Colon (tissue), 2 donors: ENCODE results near the gene P4HB.

ENCODE experiments used
- FAIRE-seq: peaks from 2 replicates; lab custom pipeline; 2012; peaks lifted over from hg19 to GRCh38; lab: Jason Lieb, UNC
- donor health status: control.
- donor health status: control.

The P4HB gene

GRCh38 chr17:81831563-81831956 lies 28.8 kb downstream of the P4HB start:
- no peak for FAIRE-seq

DNA sequence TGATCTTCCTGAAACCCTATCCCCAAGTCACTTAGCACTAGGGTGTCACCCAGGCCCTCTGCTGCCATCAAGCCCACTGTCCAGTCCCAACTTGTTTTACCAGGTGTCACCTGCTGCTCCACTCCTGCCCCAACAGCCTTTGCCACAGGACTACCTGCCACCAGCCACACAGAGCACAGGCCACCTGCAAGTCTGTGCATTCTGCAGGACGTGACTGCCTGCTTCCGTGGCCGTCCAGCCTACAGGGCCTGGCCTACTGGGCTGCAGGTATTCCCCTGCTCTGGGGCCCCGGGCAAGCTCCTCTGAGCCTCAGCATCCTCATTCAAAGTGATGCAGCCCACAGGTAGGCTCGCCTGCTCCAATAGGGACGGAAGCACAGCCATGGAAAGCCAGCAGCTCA lies 30.5 kb downstream of the P4HB start:
- no peak for FAIRE-seq

- no peak for FAIRE-seq
Measured at GRCh38 chr17:81828656-81829055, 31.7 kb downstream of the P4HB start.

DNA sequence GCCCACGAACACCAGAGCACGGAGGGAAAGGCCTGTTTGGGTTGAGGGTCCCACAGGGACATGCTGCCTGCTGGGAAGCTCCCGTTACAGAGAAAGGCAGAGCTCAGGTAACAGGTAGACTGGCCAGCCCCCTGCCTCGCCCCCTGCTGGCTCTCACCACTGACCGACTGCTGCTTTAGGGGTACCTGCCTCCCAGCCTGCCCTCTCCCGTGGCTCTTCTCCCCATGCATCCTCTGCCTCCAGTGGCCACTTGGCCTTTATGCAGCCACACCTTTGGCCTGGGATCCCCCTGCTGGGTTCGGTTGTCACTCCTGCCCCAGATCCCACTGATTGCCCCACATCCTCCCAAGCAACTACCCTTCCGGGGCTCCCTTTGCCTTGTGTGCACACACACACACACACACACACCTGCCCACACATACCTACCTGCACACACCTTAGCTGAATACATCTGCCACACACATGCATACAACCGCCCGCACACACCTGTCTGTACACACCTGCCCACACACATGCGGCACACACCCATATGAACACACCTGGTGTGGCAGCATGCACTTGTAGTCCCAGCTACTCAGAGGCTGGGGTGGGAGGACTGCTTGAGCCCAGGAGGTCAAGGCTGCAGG lies 34.4 kb downstream of the P4HB start:
- FAIRE-seq = no peak

DNA sequence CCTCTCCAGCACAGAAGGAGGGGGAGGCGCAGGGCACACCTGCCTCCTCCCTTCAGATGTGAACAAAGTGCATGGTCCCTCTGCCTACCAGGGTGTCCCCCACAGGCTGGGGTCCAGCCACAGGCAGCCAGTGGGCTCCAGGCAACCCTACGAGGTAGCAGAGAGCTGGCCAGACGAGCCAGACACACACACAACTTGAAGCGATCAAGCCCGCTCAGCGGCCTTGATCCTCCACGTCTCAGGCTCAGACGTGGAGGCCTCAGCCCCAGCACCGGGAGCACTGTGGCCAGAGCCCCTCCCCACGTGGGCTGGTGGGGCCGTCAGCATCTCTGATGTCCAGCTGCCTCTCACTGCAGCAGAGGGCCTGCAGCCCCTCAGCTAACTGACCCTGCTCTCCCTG lies 35.7 kb downstream of the P4HB start:
- FAIRE-seq = no peak

DNA sequence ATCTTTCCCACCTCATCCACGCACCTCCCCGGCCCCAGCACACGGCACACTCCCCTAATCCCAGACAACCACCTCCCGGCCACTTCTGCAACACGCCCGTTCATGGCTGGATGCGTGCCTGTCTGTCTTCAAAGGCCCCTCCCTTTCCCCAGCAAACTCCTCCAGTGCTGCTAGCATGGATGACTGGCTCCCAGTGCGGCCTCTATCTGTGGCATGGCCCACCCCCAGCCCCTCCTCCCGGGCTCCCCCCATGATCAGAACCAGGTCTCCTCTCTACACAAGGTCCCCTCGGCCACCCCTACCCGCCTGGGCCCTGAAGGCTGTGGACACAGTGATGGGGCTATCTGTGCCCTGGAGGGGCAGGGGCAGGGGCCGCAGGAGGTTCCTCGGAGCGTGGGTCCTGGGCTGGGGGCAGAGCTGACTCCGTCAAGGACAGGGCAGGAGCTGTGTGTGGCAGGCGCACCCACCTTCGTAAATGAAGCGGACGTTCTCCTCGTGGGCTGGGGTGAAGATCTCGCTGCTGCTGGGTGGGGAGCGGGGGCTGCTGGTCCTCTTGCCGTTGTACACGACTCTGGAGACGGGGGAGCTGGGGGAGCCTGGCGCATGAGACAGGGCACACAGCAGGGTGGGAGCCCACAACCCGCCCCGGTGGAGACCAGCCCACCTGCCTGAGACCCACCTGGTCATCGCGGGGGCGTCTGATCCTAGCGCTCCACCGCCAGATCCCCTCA lies 36.4 kb downstream of the P4HB start:
- FAIRE-seq = no peak

- no peak for FAIRE-seq
Measured at GRCh38 chr17:81822996-81823819, 37.1 kb downstream of the P4HB start.

DNA sequence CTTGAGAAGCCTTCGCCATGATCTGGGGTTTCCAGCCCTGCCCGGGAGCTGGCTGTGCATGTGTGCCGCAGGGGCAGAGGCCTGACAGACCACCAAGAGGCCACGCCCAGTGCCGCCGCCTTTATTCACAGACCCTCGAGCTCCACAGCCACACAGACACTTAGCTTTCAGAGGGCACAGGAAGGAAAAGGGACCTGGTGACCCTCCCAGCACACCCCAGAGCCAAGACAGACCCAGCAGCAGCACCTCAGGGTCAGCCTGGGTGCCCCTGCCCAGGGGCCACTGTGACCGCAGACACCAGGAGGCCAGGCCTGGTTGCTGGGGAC lies 38.1 kb downstream of the P4HB start:
- FAIRE-seq = no peak

DNA sequence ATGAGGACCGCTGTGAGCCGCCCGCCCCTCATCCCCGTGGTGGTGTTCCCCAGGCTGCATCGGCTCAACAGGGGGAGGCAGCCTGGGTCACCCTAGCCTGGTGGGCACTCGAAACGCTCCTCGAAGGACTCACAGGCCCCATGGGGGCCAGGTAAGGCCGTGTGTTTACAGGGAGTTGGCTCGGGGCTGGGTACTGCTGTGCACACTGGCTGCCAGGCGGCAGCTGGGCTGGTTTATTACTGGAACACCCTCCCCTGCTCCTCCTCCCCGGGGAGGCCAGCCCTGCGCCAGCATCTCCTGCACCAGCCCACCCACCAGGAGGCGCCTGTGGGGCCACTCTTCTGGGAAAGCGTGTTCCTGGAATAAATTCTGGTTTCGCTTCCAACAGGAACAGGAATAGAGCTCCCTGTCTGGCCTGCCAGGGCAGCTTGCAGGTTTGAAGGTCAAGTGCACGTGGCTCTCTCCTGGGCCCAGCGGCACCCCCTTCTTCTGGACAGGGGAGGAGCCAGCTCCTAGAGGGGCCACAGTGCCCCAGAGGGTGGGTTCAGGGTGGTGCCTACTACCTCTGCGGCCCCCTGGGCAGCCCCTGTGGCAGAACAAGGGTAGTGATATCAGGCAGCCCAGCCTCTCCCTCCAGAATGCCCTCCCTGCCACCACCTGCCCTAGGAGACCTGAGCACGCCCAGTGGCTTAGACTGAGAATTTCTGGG lies 38.6 kb downstream of the P4HB start:
- no peak for FAIRE-seq

DNA sequence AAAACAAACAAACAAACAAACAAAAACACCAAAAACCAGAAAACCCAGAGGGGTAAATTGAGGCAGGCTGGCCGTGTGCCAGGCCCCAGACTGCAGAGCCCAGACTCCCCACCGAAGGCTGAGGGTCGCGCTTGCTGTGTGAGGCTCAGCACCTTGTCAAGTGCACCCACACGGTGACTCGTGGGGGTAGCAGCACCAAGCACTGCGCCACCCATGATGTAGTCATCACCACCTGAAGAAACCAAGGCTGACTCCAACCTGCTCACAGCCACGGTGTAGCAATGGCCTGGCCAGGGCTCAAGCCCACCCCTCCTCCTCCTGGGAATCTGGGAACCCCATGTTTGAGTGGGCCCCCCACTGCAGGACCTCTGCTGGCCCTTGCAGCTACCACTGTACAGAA lies 39.2 kb downstream of the P4HB start:
- no peak for FAIRE-seq

DNA sequence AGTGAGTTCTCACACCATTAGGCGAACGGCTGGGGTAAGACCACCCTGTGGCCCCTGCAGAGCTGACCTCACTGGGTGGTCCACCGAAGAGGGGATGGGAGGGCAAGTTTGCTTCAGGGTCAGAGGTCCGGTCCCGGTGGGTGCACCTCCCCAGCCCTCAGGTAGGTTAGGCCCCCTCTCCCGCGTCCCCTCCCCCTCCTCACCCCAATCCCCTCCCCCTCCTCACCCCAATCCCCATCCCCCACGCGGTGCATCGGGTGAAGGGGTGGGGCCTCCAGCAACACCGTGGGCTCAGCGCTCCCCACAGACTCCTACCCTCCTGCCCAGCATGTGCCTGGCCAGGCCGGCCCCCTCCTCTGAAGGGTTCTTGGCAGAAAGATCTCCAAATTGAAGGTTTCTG lies 40.6 kb downstream of the P4HB start:
- FAIRE-seq = no peak

GRCh38 chr17:81817758-81818147 lies 42.6 kb downstream of the P4HB start:
- no peak for FAIRE-seq

- FAIRE-seq = no peak
Measured at GRCh38 chr17:81815646-81815986, 44.7 kb downstream of the P4HB start.

DNA sequence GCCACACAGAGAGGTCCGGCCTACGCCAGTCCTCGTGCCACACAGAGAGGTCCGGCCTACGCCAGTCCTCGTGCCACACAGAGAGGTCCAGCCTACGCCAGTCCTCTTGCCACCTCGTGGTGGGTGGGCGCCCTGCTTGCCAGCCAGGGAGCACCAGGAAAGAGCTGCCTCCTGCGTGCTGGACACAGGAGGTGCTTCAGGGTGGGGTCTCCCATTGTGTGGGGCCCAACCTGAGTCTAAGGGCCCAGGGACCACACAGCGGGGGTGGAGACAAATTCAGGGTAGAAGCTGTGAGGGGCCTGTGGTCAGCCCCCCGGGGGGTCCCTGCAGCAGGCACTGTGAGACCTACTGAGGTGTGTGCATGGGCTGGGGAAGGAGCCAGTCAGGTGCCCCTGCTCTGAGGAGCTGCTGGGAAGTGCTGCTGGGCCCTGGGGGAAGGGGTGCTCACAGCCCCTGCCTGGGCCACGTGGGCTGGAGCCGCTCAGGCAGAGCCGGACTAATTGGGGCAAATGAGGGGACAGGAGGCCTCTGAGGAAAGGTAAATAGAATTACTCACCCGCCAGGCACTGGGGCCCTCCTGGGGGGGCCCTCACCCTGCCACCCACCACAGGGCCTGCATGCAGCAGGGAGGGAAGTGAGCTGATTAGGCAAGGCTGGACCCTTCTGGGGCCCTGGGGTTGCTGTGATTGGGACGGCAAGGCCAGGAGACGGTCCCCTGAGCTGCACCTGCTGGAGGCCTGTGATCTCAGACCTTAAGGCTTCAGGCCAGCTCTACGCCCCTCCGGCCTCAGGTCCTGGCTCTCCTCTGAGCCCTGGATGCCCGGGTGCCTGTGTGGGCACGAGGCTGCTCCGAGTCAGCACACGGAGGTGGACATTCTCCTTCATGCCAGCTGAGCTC lies 45.3 kb downstream of the P4HB start:
- FAIRE-seq = no peak

- FAIRE-seq = no peak
Measured at GRCh38 chr17:81813861-81814683, 46.3 kb downstream of the P4HB start.

DNA sequence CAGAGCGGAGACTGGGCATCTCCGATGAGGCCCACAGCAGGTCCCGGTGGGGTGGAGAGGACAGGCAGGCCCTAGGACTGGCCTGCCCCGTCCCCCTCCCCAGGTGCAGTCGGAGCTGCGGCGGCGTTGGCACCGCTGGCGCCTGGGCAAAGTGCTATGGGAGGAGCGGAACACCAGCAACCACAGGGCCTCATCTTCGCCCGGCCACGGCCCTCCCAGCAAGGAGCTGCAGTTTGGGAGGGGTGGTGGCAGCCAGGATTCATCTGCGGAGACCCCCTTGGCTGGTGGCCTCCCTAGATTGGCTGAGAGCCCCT lies 47.0 kb downstream of the P4HB start:
- no peak for FAIRE-seq

DNA sequence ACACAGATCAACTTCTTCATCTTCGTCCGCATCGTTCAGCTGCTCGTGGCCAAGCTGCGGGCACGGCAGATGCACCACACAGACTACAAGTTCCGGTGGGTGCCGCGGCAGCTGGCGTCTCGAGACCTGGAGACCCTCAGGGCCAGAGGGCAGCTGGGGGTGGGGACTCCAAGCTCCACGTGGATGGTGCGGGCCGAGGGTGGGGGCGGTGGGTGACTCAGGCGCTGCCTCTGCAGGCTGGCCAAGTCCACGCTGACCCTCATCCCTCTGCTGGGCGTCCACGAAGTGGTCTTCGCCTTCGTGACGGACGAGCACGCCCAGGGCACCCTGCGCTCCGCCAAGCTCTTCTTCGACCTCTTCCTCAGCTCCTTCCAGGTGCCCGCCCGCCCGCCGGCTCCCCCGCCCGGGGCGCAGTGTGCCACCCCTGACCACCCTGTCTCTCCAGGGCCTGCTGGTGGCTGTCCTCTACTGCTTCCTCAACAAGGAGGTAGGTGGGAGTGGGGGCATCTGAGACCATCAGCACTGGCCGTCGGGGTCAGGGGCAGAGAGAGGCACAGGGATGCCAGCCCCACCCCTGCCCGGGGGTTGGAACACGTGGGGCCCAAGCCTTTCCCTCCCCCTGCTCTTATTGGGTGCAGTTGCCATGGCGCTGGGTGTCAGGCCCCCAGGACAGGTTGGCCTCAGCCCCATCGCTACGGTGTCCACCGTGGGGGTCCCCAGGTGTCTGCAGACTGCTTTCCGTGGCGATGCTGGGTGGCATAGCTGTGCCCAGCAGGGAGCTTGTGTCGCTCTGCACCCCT lies 47.6 kb downstream of the P4HB start:
- FAIRE-seq = no peak

DNA sequence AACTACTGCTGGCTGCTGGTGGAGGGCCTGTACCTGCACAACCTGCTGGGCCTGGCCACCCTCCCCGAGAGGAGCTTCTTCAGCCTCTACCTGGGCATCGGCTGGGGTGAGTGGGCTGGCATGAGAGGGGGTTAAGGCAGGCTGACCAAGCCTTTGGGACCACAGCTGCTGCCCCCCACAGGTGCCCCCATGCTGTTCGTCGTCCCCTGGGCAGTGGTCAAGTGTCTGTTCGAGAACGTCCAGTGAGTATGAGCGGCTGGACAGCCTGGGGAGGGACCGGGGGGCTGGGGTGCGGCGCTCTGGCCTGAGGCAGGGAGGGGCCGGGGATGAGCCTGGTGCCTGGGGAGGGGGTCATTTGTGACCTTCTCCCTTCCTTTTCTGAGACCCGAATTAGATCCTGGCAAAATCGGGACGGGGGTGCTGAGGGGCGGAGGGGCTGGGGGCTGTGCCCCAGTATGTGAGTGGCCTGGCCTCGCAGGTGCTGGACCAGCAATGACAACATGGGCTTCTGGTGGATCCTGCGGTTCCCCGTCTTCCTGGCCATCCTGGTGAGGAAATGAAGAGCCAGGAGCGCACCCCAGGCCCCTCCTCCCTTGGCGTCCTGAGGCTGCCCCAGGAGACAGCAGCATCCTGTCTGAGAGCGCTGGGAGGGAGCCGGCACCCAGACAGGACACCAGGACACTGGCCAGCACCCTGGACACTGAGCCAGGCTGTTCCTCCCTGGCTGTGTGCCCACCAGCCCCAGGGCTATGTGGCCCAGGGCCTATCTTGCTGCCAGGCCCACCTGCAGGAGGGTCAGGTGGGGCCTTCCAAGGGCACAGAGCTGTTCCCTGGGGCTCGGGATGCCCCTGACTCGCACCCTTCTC lies 48.4 kb downstream of the P4HB start:
- no peak for FAIRE-seq
